ENCODE data around the gene SDK1.

SDK1 gene

DNA sequence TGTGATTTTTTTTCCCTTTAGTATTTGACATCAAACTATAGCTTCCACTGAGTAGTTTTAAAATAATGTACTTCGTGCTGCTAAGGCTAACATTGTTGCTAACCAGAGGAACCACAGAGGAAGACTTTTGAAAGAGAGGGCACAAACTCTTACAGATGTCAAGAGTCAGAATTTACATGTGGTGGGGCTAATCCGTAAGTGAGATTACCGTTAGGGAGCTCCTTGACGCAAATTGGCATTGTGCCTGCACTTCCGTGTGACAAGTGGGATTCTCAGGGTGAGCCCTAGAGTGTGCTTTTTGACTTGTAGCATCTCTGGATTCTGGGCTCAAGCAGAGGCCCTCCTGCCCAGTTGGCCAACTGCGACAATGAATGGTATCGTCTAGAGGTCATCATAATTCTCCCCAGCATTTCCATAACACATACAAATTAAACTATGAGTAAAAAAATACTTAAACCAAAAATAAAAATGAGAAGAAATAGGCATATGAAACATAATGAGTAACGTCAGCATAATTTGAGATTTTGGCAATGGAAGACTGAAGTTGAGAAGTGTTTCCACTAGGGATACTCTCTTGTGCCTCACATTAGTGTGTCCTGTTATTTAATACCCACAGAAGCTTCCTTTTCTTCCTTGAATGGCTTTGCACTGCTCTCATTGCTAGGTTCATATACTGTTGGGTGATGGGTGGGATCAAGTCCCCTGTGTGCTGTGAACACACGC lies 164.0 kb downstream of the SDK1 start:
- no peak for DNase-seq

GRCh38 chr7:3466261-3466660 lies 165.2 kb downstream of the SDK1 start:
- no peak for DNase-seq

DNA sequence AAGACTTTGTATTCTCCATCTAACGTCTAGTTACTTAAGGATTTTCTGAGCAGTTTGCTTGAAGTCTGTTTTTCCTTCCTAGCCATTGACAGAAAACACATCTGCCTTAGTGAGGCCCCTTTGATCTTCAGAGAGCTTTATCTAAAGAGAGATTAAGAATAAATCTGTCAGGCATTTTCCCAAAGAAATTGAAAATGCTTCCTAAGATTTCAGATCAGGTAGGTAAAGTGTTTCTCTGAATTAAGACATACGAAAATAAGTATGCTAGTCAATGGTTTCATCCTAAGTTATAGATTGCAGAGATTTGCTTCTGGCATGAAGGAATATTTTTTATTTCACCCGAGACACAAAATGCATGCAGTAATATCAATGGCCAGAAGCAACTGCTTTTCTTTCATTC lies 168.6 kb downstream of the SDK1 start:
- DNase-seq = no peak

DNA sequence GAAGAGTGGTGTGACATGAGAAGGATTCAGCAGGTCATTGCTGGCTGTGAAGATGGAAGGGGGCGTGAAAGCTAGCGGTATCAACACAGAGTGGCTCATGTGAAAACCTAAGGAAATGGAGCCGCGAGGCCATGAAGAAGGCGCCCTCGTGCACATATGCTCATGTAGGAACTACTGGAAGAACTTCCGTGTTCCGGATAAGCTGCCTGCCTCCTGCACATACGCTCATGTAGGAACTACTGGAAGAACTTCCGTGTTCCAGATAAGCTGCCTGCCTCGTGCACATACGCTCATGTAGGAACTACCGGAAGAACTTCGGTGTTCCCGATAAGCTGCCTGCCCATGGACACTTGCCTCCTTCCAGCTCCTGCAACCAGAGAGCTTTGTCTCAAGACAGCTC lies 179.1 kb downstream of the SDK1 start:
- DNase-seq = no peak

GRCh38 chr7:3481435-3481834 lies 180.4 kb downstream of the SDK1 start:
- DNase-seq = no peak

- no peak for DNase-seq
Observed at GRCh38 chr7:3482147-3482921, 181.3 kb downstream of the SDK1 start.

DNA sequence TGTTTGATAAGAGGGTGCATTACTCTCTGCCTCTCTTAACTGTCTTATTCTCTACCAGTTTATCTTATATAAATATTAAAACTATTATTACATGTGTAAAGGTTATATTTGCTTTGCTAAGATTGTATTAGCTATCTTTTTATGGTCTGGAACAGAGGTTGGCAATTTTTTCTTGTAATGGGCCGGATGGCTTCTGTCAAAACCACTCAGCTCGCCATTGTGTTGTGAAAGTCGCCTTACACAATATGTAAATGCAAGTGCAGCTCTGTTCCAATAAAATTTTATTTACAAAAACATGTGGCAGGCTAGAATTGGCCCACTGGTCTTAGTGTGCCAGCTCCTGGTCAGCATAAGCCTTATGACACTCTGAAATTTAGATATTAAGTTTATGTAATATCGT lies 185.8 kb downstream of the SDK1 start:
- no peak for DNase-seq

GRCh38 chr7:3488829-3489228 lies 187.8 kb downstream of the SDK1 start:
- no peak for DNase-seq

DNA sequence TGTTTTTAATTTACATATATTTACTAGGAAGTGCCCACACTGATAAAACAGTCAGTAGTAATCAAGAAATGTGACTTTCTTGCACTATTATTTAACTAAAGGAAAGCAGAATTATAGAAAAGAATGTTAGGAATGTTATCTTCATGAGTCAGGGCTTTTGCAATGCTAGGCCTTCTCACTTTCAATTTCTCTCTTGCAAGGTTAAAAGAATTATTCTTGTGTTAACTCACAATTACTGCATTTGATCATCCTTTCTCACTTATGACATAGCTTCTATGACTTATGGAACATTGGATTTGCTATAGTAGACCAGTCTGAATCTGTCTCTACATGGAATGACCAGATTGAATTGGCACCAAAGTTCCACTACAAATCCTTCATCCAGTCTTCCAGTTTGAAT lies 192.4 kb downstream of the SDK1 start:
- no peak for DNase-seq

GRCh38 chr7:3494947-3495346 lies 193.9 kb downstream of the SDK1 start:
- no peak for DNase-seq

DNA sequence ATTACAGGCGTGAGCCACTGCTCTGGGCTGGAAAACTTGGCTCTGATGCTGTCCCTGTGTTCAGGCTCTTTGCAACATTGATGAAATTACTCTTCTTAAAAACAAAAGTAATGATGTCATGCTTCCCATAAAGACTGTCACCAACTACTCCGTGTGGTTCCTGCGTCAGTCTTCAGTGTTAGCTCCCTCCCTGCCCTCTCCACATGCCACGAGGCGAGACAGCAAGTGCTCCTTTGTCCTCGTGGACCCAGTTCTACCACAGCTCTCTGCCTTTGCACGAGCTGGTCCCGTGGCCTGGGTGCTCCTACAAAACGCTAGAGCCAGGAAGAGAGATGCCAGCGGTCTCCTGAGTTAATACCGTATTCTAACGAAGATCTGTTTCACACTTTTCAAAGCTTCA lies 194.5 kb downstream of the SDK1 start:
- no peak for DNase-seq

DNA sequence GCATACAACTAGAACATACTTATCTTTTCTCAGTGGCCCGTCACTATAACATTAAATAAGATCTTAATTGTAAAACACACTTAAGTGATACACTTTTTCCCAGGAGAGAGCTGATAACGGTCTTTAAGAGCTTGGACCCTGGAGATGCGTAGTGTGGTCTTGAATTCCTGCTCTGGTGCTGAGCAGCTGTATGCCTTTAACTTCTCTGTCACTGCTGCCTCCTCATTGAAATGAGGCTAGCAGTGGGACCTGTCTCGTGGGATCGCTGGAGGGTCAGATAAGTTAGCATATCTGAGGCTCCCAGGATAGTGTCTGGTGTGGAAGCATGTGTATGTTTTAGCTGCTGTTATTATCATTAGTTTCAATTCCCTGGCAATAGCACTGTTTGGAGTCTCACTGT lies 194.9 kb downstream of the SDK1 start:
- DNase-seq = no peak

GRCh38 chr7:3497796-3498195 lies 196.7 kb downstream of the SDK1 start:
- DNase-seq = no peak

DNA sequence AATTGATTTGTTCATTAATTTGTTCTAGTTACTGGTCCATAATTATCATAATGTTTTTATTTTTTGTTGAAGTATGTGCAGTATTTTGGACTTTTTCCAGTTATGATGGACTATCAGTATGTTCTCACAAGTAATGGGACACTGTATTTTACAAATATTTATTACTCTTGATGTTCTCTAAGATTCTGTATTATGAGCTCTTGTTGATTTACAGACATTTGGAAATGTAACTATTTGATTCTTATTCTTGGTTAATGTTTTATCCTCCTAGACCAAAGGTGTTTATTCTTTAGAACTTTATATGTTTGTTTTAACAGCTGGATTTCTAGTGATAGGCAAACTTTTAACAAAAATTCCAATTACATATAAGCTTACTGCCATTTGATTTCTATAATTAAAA lies 200.6 kb downstream of the SDK1 start:
- DNase-seq = no peak

GRCh38 chr7:3504384-3504783 lies 203.3 kb downstream of the SDK1 start:
- no peak for DNase-seq

DNA sequence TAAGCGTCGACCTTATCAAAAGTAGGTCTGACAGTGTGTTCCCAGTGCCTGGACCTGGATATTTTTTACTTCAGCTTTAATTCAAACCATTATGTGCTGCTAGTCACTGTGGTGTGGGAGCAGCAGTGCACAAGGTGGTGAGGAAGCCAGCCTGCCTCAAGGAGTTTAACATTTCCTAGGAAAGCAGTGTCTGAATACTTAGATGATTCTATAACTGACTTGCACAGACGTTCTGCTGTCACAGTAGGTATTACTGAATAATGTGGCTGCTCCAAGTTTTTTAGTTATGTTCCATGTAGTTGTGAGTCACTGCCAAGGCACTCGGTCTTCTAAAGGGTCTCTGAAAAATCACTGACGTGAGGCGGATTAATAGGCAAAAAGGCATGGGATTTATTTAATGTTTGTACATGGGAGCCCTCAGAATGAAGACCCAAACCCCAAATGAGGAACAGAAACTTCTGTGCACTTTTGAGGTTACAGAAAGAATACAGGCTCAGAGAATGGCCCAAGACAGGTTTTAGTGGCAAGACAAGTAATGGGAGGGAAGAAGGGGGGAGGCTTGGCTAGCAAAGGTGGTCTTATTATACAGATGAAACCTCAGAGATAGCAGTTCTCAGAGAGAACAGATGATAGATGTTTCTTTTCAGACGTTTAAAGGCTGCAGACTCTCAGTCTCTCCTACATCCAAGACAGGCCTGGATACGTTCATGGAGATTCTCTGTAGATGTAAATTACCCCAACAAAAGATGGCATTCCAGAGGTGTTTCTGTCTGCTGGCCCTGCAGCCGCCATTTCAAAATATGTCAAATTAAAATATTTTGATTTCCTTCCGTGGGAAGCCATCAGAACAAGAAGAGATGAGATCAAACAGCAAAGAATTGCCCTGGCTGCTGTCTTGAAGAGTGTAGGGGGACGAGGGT lies 209.3 kb downstream of the SDK1 start:
- DNase-seq = no peak

- no peak for DNase-seq
Observed at GRCh38 chr7:3517344-3517743, 216.3 kb downstream of the SDK1 start.

- DNase-seq = no peak
Observed at GRCh38 chr7:3518546-3518945, 217.5 kb downstream of the SDK1 start.

DNA sequence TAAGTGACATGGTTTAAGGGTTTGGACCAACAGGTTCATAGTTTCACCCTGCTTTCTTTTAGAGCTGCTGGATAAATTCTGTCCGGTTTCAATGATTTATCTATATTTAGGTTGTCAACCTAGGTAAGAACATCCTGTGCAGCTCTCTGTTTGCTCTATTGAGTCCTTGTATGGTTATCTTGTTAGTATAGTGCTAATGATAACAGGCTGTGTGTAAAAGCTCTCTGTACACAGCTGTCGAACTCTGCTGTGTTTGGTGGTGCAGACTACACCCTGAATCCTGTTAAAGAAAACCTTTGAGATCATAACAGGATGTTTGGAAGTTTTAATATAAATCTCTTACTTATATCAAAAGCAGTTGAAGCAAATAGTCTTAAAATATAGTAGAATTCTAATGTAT lies 219.2 kb downstream of the SDK1 start:
- no peak for DNase-seq

DNA sequence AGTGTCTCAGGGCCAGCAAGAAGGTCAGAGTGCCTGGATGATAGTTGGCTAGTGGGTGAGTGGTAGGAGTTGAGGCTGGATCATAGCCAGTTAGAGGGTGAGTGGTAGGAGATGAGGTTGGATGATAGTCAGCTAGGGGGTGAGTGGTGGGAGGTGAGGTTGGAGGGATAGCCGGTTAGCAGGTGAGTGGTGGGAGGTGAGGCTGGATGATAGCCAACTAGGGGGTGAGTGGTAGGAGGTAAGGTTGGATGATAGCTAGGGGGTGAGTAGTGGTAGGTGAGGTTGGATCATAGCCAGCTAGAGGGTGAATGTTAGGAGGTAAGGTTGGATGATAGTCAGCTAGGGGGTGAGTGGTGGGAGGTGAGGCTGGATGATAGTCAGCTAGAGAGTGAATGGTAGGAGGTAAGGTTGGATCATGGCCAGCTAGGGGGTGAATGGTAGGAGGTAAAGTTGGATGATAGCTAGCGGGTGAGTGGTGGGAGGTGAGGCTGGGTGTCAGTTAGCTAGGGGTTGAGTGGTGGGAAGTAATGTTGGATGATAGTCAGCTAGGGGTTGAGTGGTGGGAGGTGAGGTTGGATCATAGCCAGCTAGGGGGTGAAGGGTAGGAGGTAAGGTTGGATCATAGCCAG lies 226.6 kb downstream of the SDK1 start:
- no peak for DNase-seq

DNA sequence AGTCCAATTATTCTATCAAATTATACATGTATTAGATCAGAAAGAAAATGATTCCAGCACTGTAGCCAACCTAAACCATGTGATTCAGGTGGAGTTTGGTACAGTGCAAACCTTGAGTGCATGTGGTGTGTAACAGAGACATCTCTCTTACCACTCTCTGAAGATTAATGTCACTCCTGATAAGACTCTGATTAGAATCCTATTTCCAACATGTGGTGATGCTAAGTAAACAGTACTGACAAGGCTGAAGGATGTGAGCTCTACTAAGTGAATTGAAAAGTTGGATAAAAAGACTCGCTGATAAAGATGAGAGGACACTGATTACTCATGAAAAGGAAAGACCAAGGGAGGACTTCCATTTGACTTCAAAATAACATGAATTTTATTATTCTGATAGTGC lies 232.0 kb downstream of the SDK1 start:
- DNase-seq = no peak

- DNase-seq = no peak
Observed at GRCh38 chr7:3537210-3537875, 236.3 kb downstream of the SDK1 start.

DNA sequence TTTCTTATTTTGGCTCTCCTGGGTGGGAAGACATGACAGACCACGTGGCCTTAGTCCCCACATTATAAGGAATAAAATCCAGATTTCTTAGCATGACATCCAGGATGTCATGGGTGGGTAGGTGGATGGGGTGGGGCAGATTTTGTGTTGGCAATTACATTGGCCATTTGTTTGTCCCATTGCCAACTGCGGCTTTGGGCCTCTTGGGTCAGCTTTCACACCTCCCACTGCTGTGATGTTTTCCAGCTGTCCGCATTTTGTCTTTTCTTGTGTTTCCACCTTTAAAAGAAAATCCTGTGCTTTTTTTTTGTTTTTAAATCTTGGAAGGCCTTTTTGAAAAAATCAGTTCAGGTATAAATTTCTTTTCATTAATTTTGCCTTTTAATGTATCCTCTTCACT lies 237.0 kb downstream of the SDK1 start:
- DNase-seq = no peak
